MM.1S (cell line): ENCODE measurements around the gene PPAN.

Experiments used
- DNase-seq: peaks from one replicate; pipeline ENCODE4 v3.0.0-alpha.2; 2015
- H2AFZ ChIP-seq: fragments of 300-600 bp; sonication (generic); 2 replicates; pipeline ENCODE4 v1.6.0; 2016; ENCODE audit warnings: antibody characterized with exemption, low read length
- H3F3A ChIP-seq: fragments of 300-600 bp; sonication (generic); 2 replicates; pipeline ENCODE4 v1.6.1; 2016; ENCODE audit warnings: mild to moderate bottlenecking, antibody characterized with exemption, low read length, moderate library complexity, mixed read lengths; ENCODE audit not compliant: insufficient read depth
- H3K27ac ChIP-seq: fragments of 300-600 bp; sonication (generic); 2 replicates; pipeline ENCODE4 v1.5.1; 2016; ENCODE audit warnings: mild to moderate bottlenecking, low read length
- H3K27me3 ChIP-seq: fragments of 300-600 bp; sonication (generic); replicated peaks from 2 replicates; pipeline ENCODE4 v1.6.0; 2016; ENCODE audit warnings: low read length; ENCODE audit not compliant: insufficient read depth
- H3K36me3 ChIP-seq: fragments of 300-600 bp; sonication (generic); replicated peaks from 2 replicates; pipeline ENCODE4 v1.6.1; 2016; ENCODE audit warnings: mild to moderate bottlenecking, low read length, mixed read lengths; ENCODE audit not compliant: insufficient read depth
- H3K4me1 ChIP-seq: fragments of 300-600 bp; sonication (generic); 2 replicates; pipeline ENCODE4 v1.6.1; 2016; ENCODE audit warnings: low read length, mixed read lengths
- H3K4me2 ChIP-seq: fragments of 300-600 bp; sonication (generic); 2 replicates; pipeline ENCODE4 v1.6.0; 2016; ENCODE audit warnings: low read depth, low read length
- H3K4me3 ChIP-seq: fragments of 300-600 bp; sonication (generic); 2 replicates; pipeline ENCODE4 v1.5.1; 2016; ENCODE audit warnings: low read length, mixed read lengths
- H3K79me2 ChIP-seq: fragments of 300-600 bp; sonication (generic); 2 replicates; pipeline ENCODE4 v1.6.1; 2016; ENCODE audit warnings: mixed run types, low read length, mixed read lengths
- H3K9ac ChIP-seq: fragments of 300-600 bp; sonication (generic); 2 replicates; pipeline ENCODE4 v1.6.1; 2016; ENCODE audit warnings: low read length, mixed read lengths
- H3K9me2 ChIP-seq: fragments of 300-600 bp; sonication (generic); replicated peaks from 2 replicates; pipeline ENCODE4 v1.6.1; 2016; ENCODE audit warnings: mild to moderate bottlenecking, low read length, mixed read lengths; ENCODE audit not compliant: insufficient read depth
- H3K9me3 ChIP-seq: fragments of 300-600 bp; sonication (generic); replicated peaks from 2 replicates; pipeline ENCODE4 v1.6.1; 2016; ENCODE audit warnings: mild to moderate bottlenecking, low read length, mixed read lengths; ENCODE audit not compliant: insufficient read depth
- H4K20me1 ChIP-seq: fragments of 300-600 bp; sonication (generic); 2 replicates; pipeline ENCODE4 v1.6.1; 2016; ENCODE audit warnings: mild to moderate bottlenecking, low read length, moderate library complexity, mixed read lengths; ENCODE audit not compliant: insufficient read depth
- CTCF ChIP-seq: fragments of 300-600 bp; sonication (generic); IDR thresholded peaks from 2 replicates; pipeline ENCODE4 v1.5.1; 2016; ENCODE audit warnings: antibody characterized with exemption, low read length, mixed read lengths
- EZH2 ChIP-seq: fragments of 300-600 bp; sonication (generic); optimal IDR thresholded peaks from 2 replicates; pipeline ENCODE3; 2017; ENCODE audit warnings: low read depth, mild to moderate bottlenecking, antibody characterized with exemption, low read length, mixed read lengths
- EZH2phosphoT487 ChIP-seq: fragments of 300-600 bp; sonication (generic); IDR thresholded peaks from 2 replicates; pipeline ENCODE4 v1.6.1; 2018; ENCODE audit warnings: antibody characterized with exemption, low read length

PPAN gene

DNA sequence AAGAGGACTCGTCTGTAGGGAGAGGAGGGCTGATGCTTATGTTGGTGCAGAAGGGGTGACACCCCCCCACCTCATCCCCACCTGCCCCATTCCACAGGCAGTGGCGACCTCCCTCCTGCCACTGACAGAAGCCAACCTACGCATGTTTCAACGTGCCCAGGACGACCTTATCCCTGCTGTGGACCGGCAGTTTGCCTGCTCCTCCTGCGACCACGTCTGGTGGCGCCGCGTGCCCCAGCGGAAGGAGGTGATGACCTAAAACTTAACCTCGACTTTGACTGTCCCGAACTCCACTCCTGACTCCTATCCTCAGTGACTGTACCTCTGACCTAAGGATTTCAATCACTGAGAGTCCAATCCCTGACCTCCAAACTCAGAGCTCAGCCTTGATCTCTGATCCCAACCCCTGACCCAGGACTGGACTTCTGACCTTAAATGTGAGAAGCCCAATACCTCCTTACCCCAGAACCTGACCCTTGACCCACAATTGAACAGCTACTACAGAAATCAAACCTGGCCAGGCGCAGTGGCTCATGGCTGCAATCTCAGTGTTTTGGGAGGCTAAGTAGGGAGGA lies 16.3 kb upstream of the PPAN start:
- peaks cover 12% of the 10 kb centered on the region; the same call in 1 of the 2 replicates for H3K79me2 ChIP-seq
- H3K4me2 ChIP-seq, result no peak overlapping the region
- no peak for DNase-seq
- no peak overlapping the region for H3K27ac ChIP-seq
- TF ChIP-seq EZH2phosphoT487, result no peak
- H2AFZ ChIP-seq, result no peak overlapping the region
- 0 out of 2 replicates have a peak, but pooled peaks cover 4% of the 10 kb centered on the region for H3K4me1 ChIP-seq
- no peak overlapping the region for H3K4me3 ChIP-seq
- H3K9ac ChIP-seq, result no peak overlapping the region
- no peaks in the 10 kb centered on the region for H3K9me3 ChIP-seq
- H3K27me3 ChIP-seq, result no peaks in the 10 kb centered on the region
- no peaks in the 10 kb centered on the region for H3K9me2 ChIP-seq
- peaks cover 5% of the 10 kb centered on the region; the same call in 1 of the 2 replicates for H3F3A ChIP-seq
- no peaks in the 10 kb centered on the region for H4K20me1 ChIP-seq
- H3K36me3 ChIP-seq, result no peaks in the 10 kb centered on the region

- Histone ChIP-seq H3K4me2 (no peak overlapping the region), H2AFZ (no peak overlapping the region), H3K4me3 (no peak overlapping the region), H3K9me3 (no peaks in the 10 kb centered on the region), H3K27me3 (no peaks in the 10 kb centered on the region), H3K9ac (no peak overlapping the region), H4K20me1 (no peaks in the 10 kb centered on the region), H3K36me3 (no peaks in the 10 kb centered on the region), H3K9me2 (no peaks in the 10 kb centered on the region), H3K4me1 (peaks cover 10% of the 10 kb centered on the region), H3K79me2 (peaks cover 11% of the 10 kb centered on the region; the same call in 1 of the 2 replicates), H3F3A (peaks cover 4% of the 10 kb centered on the region; the same call in 1 of the 2 replicates), H3K27ac (no peak overlapping the region)
- DNase-seq, result no peak
- TF ChIP-seq EZH2 (no peak), CTCF (no peak), EZH2phosphoT487 (no peak)
These were observed 14.8 kb upstream of the PPAN start for GRCh38 chr19:10091370-10091687.

GRCh38 chr19:10091895-10092641 lies 14.1 kb upstream of the PPAN start:
- H3K4me2 ChIP-seq, result no peak overlapping the region
- no peaks in the 10 kb centered on the region for H4K20me1 ChIP-seq
- no peak overlapping the region for H3K4me3 ChIP-seq
- no peak for DNase-seq
- H3K9me3 ChIP-seq, result no peaks in the 10 kb centered on the region
- H2AFZ ChIP-seq, result no peak overlapping the region
- peaks cover 4% of the 10 kb centered on the region; the same call in 1 of the 2 replicates for H3F3A ChIP-seq
- no peaks in the 10 kb centered on the region for H3K27me3 ChIP-seq
- peaks cover 11% of the 10 kb centered on the region for H3K4me1 ChIP-seq
- no peak overlapping the region for H3K27ac ChIP-seq
- H3K79me2 ChIP-seq, result 0 out of 2 replicates have a peak, but pooled peaks cover 3% of the 10 kb centered on the region
- no peaks in the 10 kb centered on the region for H3K36me3 ChIP-seq
- TF ChIP-seq EZH2phosphoT487 (no peak), EZH2 (no peak), CTCF (no peak)
- H3K9ac ChIP-seq, result no peak overlapping the region
- no peaks in the 10 kb centered on the region for H3K9me2 ChIP-seq
